Stomach smooth muscle (tissue), 2 donors: ENCODE data around the gene UTF1.

Source experiments
- H3K27ac ChIP-seq: one replicate; pipeline ENCODE4 v1.7.0; 2013; ENCODE audit warnings: mild to moderate bottlenecking, low read length, inconsistent platforms
- H3K27me3 ChIP-seq, 2 donors: one replicate each; pipeline ENCODE4 v1.7.0; 2013; ENCODE audit warnings: low read length in 2 of 2; ENCODE audit not compliant: insufficient read depth in 2 of 2, control insufficient read depth in 1 of 2
- H3K36me3 ChIP-seq, 2 donors: one replicate each; pipeline ENCODE4 v1.7.0; 2013; ENCODE audit warnings: low read length in 2 of 2; ENCODE audit not compliant: control insufficient read depth in 2 of 2, insufficient read depth in 2 of 2
- H3K4me1 ChIP-seq: one replicate; pipeline ENCODE4 v1.7.0; 2013; ENCODE audit warnings: low read length; ENCODE audit not compliant: control insufficient read depth, insufficient read depth
- H3K4me3 ChIP-seq, 2 donors: one replicate each; pipeline ENCODE4 v1.7.0; 2013; ENCODE audit warnings: low read length in 2 of 2
- H3K9ac ChIP-seq, 2 donors: one replicate each; pipeline ENCODE4 v1.7.0; 2013; ENCODE audit warnings: low read length in 2 of 2, mild to moderate bottlenecking in 1 of 2
- H3K9me3 ChIP-seq, 2 donors: one replicate each; pipeline ENCODE4 v1.7.0; 2013; ENCODE audit warnings: low read length in 2 of 2; ENCODE audit not compliant: control insufficient read depth in 2 of 2
- donor health status: healthy.
- donor health status: Pancreatic carcinoma.

The UTF1 gene

GRCh38 chr10:133276100-133276434 is 46.0 kb downstream of the UTF1 start:
- peaks cover 4 to 13% of the 10 kb centered on the region in 2 donors for H3K27me3 ChIP-seq
- no peak overlapping the region for H3K4me3 ChIP-seq
- H3K9me3 ChIP-seq: no peaks in the 10 kb centered on the region
- no peak overlapping the region for H3K27ac ChIP-seq
- no peak overlapping the region for H3K9ac ChIP-seq
- H3K36me3 ChIP-seq: peaks cover 7 to 15% of the 10 kb centered on the region in 2 donors
- H3K4me1 ChIP-seq: peaks cover 6% of the 10 kb centered on the region

GRCh38 chr10:133276435-133277201 is 46.6 kb downstream of the UTF1 start, which contains the start of gene ADAM8:
Gene ADAM8, minus strand, starts transcription at chr10:133276868. Its CDS starts 51 bp downstream, at chr10:133276817.
- no peak within 1 kb of the TSS for H3K4me3 ChIP-seq
- H3K27ac ChIP-seq: no peak within 1 kb of the TSS
- H3K36me3 ChIP-seq: peaks cover 11 to 15% of the 10 kb centered on the region in 2 donors
- H3K9ac ChIP-seq: no peak within 1 kb of the TSS
- H3K9me3 ChIP-seq: no peaks in the 10 kb centered on the region
- H3K27me3 ChIP-seq: peaks cover 4 to 13% of the 10 kb centered on the region in 2 donors
- peaks cover 6% of the 10 kb centered on the region for H3K4me1 ChIP-seq

- H3K36me3 ChIP-seq: peaks cover 18% of the 10 kb centered on the region in 2 donors
- H3K9me3 ChIP-seq: no peaks in the 10 kb centered on the region
- H3K27ac ChIP-seq: no peak overlapping the region
- peaks cover 6% of the 10 kb centered on the region for H3K4me1 ChIP-seq
- peaks cover 4 to 13% of the 10 kb centered on the region in 2 donors for H3K27me3 ChIP-seq
- H3K9ac ChIP-seq: no peak overlapping the region
- no peak overlapping the region for H3K4me3 ChIP-seq
These were observed 47.4 kb downstream of the UTF1 start for GRCh38 chr10:133277277-133277992.

DNA sequence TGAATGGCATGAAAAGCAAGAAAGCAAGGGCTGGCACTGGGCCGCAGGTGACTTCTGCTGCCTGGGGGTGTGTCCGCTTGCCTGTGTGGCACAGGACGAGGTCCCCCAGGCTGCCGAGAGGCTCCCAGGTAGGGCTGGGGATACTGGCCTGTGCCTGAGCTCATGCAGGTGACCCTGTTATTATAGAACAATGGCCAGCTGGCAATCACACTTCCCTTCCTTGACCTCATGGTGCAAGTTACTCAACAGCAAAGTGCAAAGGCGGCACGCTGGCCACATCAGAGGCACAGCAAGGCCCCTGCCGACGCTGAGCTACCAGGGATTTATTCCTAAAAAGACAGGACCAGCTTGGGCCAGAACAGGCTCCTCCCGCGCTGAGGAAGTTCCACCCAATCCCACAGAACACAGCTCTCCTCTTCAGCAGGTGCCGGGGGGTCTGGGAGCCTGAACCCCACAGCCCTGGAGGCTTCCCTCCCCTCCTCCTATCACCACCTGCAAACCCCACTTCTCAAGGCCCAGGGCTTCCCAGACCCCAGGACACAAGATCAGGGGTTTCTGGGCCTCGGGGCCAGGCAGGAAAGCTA is 48.1 kb downstream of the UTF1 start:
- H3K27me3 ChIP-seq: peaks cover 4 to 13% of the 10 kb centered on the region in 2 donors
- peaks cover 6% of the 10 kb centered on the region for H3K4me1 ChIP-seq
- H3K27ac ChIP-seq: no peak overlapping the region
- H3K9me3 ChIP-seq: no peaks in the 10 kb centered on the region
- peaks cover 24 to 25% of the 10 kb centered on the region in 2 donors for H3K36me3 ChIP-seq
- no peak overlapping the region for H3K4me3 ChIP-seq
- H3K9ac ChIP-seq: no peak overlapping the region

DNA sequence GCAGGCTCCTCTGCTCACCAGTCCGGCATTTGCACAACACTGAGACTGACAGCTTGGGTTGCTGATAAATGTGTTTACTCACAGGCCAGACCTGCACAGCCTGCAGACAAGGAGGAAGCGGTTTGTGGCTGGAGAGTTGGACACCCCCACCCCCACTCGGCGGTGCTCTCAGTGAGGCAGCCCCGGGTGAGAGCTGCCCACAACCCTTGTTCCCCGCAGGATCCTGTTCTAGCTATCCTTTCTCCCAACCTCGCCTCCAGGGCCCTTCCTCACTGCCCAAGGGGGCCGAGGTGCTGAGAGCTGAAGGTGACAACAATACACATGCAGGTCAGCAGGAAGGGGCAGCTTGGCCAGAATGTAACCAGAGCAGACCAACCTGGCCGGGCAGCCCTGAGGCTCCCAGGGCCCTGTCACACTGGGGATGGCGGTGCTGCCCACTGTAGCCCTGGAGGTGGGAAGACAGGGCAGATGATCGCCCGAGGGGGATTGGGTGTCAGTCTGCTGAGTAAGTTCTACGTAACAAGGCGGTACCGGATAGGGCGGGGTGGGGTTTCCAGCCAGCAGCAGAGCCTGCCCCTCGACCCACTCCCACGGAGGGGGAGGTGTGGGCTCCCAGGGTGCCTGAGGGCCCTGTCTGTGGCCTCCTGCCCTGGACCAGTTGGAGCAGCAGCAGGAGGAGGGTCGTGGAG is 48.7 kb downstream of the UTF1 start:
- H3K27me3 ChIP-seq: peaks cover 4 to 13% of the 10 kb centered on the region in 2 donors
- no peak overlapping the region for H3K4me3 ChIP-seq
- H3K9me3 ChIP-seq: no peaks in the 10 kb centered on the region
- H3K27ac ChIP-seq: no peak overlapping the region
- peaks cover 28 to 29% of the 10 kb centered on the region in 2 donors for H3K36me3 ChIP-seq
- no peak overlapping the region for H3K9ac ChIP-seq
- H3K4me1 ChIP-seq: peaks cover 6% of the 10 kb centered on the region

- H3K9me3 ChIP-seq: no peaks in the 10 kb centered on the region
- H3K4me3 ChIP-seq: no peak overlapping the region
- H3K36me3 ChIP-seq: peaks cover 34 to 35% of the 10 kb centered on the region in 2 donors
- H3K27me3 ChIP-seq: peaks cover 4 to 12% of the 10 kb centered on the region in 2 donors
- peaks cover 6% of the 10 kb centered on the region for H3K4me1 ChIP-seq
- no peak overlapping the region for H3K9ac ChIP-seq
- no peak overlapping the region for H3K27ac ChIP-seq
These were observed 49.6 kb downstream of the UTF1 start for GRCh38 chr10:133279326-133280226.

GRCh38 chr10:133280391-133281059 is 50.5 kb downstream of the UTF1 start:
- no peak overlapping the region for H3K9ac ChIP-seq
- H3K9me3 ChIP-seq: no peaks in the 10 kb centered on the region
- peaks cover 43% of the 10 kb centered on the region in 2 donors for H3K36me3 ChIP-seq
- H3K4me1 ChIP-seq: peaks cover 6% of the 10 kb centered on the region
- H3K27ac ChIP-seq: no peak overlapping the region
- H3K4me3 ChIP-seq: no peak overlapping the region
- peaks cover 4 to 9% of the 10 kb centered on the region in 2 donors for H3K27me3 ChIP-seq

- Histone ChIP-seq H3K9me3 (no peaks in the 10 kb centered on the region), H3K27ac (no peak overlapping the region), H3K36me3 (peaks cover 48% of the 10 kb centered on the region in 2 donors), H3K9ac (no peak overlapping the region), H3K4me1 (peaks cover 6% of the 10 kb centered on the region), H3K27me3 (peaks cover 3% of the 10 kb centered on the region in 2 donors), H3K4me3 (no peak overlapping the region)
These were observed 51.1 kb downstream of the UTF1 start for GRCh38 chr10:133281084-133281483.
